ENCODE measurements around the gene F11.
"Not testable (repeated sequence)": the region's sequence is repeated elsewhere in the genome, so short reads cannot be mapped to it uniquely, and the experiment has no call there.

The F11 gene

DNA sequence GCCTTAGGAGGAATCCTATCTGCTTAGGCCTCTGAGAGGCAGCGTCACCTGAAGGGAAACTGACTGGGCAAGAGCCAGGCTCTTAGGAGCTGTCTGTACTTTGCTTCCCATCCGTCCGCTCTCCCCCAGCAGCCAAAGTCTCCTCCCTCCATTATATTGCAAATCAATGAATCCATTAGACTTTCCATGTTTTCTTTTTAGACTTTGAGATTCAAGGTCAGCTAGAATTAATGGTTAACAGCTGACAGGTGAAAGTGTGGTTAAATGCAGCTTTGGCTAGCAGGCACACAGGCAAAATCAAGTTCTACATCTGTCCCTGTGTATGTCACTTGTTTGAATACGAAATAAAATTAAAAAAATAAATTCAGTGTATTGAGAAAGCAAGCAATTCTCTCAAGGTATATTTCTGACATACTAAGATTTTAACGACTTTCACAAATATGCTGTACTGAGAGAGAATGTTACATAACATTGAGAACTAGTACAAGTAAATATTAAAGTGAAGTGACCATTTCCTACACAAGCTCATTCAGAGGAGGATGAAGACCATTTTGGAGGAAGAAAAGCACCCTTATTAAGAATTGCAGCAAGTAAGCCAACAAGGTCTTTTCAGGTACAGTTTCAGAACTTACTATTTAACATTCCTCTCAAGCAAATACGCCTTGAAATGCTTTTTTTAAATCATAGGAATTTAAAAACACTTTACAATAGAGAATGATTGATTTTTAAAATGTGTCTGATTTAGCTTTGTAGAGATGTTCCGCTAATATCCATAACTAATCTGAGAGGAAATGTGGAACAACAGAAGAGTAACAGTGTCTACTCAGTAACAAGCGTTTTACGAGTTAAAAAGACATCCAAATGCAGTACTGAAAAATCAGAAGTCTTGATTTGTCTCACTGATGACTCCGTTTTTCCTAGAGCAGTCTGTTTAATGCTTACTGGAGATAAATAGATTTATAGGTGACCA lies at the start of gene F11:
Gene F11, plus strand, starts transcription at position 507 of the 970 bp plus-strand sequence. CDS start 948 bp downstream, outside the sequence.
- in situ Hi-C loops (cut with HindIII; ENCODE audit: low sequenced_read_pairs), result no loop called here

GRCh38 chr4:186216465-186217024 lies 49.4 kb upstream of the F11 start:
- in situ Hi-C loops (cut with HindIII; ENCODE audit: low sequenced_read_pairs), result no loop called here

GRCh38 chr4:186217733-186218293 lies 48.2 kb upstream of the F11 start:
- in situ Hi-C loops (cut with HindIII; ENCODE audit: low sequenced_read_pairs), result no loop called here

GRCh38 chr4:186221624-186222023 lies 44.4 kb upstream of the F11 start:
- in situ Hi-C loops (cut with HindIII; ENCODE audit: low sequenced_read_pairs), result no loop called here

DNA sequence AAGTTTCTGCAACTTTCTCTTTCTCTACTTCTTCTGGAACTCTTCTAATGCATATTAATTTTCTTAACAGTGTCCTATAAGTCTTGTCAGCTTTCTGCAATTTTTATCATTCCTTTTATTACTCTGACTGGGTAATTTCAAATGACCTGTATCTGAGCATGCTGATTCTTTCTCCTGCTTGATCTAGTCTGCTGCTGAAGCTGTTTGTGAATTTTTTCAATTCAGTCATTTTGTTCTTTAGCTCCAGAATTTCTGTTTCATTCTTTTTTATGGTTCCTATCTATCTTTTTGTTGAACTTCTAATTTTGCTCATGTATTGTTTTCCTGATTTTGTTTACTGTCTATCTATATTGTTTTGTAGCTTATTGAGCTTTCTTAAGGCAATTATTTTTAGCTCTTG lies 40.1 kb upstream of the F11 start:
- in situ Hi-C loops (cut with HindIII; ENCODE audit: low sequenced_read_pairs), result no loop called here

GRCh38 chr4:186226521-186227189 lies 39.3 kb upstream of the F11 start:
- in situ Hi-C loops (cut with HindIII; ENCODE audit: low sequenced_read_pairs), result no loop called here

DNA sequence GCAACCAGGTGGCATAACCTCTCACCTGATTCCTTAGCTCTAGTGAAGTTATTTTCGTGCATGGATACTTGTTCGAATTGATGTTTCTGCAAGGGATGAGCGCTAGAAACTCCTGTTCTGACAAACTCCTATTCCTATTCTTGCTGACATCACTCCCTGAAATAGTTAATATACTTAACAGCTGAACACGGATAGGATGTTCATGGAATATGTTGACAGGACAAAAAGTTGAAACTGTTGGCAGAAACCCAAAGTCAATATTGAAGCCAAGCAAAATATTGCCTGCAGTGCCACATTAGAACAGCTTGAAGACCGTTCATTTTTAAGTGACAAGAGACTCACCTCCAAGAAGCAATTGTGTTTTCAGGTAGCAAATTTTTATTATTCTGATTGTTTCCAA lies 38.8 kb upstream of the F11 start, which contains the start of gene KLKB1:
Gene KLKB1, plus strand, starts transcription at position 287 of the 400 bp plus-strand sequence. CDS start 689 bp downstream, outside the sequence.
- in situ Hi-C loops (cut with HindIII; ENCODE audit: low sequenced_read_pairs), result no loop called here

DNA sequence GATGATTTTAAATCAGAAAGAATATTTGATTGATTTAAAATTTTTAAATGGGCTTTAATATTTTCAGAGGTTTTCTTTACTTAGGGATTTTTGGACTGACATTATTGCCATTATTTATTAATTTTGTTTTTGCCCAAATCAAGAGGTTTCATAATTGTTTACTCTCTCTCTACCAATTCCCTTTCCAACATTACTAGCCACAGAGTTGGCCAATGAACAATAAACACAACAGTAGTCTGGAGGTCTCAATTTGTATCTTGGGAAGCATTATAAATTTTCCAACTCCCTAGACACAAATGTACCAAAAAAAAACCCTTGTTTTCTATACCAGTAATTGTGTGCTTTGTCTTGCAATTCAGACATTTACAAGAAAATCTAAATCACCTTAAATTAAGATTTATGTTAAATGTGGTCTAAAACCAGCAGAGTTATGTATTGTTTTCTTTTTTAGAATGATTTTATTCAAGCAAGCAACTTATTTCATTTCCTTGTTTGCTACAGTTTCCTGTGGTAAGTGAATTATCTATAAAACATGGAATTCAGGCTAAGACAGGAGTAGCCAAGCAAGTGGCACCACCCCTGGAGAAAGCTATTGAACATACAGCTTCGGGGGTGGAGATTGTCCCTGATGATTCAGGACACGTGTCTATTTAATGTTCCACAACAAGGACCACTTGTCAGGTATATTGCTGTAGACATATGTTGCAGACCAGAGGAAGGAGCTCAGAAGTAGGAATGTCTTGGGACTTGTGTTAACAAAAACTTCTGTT lies 38.1 kb upstream of the F11 start:
- in situ Hi-C loops (cut with HindIII; ENCODE audit: low sequenced_read_pairs), result no loop called here

GRCh38 chr4:186228514-186228894 lies 37.5 kb upstream of the F11 start:
- in situ Hi-C loops (cut with HindIII; ENCODE audit: low sequenced_read_pairs), result no loop called here

- in situ Hi-C loops (cut with HindIII; ENCODE audit: low sequenced_read_pairs), result no loop called here
Measured at GRCh38 chr4:186234367-186234766, 31.6 kb upstream of the F11 start.

- in situ Hi-C loops (cut with HindIII; ENCODE audit: low sequenced_read_pairs), result no loop called here
Measured at GRCh38 chr4:186236126-186236525, 29.9 kb upstream of the F11 start.

GRCh38 chr4:186240452-186240847 lies 25.5 kb upstream of the F11 start:
- in situ Hi-C loops (cut with HindIII; ENCODE audit: low sequenced_read_pairs), result no loop called here

DNA sequence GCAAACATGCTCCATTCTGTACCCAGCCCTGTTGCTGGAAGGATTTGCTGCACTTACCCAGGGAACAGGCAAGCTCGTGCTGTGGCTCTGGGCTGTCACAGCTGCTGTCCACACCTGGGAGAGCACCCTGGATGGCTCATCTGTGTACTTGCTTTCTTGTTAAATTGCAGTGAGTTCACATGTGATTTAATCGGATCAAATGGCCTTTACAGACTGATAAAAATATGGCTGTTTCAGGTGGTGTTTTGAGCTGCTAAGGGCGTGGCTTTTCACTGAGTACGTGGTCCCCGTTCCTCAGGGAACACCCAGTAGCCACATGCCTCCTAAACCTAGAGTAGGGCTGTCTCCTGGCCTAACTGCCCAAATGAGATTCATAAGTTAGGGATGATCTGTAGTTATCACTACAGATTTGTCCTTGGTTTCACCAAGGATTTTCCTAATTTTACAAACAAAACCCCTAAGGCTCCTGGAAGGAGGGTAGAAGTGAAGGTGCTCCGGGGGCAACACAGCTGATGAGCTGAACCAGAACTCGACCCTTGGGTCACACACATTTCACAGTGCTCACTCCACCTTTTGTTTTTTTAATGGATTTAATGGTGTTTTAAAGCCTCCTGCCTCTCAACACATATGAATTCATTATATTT lies 25.0 kb upstream of the F11 start:
- in situ Hi-C loops (cut with HindIII; ENCODE audit: low sequenced_read_pairs), result no loop called here

DNA sequence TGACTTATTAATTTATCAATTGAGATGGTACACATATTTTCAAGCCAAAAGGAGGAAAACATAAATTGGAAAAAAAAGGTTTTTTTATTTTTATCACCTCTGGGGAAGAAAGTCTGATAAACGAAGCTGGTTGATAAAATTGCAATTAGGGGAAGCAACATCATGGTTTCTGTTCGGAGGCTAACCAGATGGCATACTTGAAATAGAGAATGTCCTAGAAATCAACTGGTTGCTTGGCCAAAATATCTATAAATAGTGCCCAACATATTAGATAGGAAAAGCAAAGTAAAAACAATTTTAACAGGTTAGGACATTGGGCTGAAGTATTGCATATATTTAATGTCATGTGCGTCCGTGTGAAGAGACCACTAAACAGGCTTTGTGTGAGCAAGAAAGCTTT lies 24.4 kb upstream of the F11 start:
- in situ Hi-C loops (cut with HindIII; ENCODE audit: low sequenced_read_pairs), result no loop called here

GRCh38 chr4:186242031-186242430 lies 24.0 kb upstream of the F11 start:
- in situ Hi-C loops (cut with HindIII; ENCODE audit: low sequenced_read_pairs), result not testable (repeated sequence)

DNA sequence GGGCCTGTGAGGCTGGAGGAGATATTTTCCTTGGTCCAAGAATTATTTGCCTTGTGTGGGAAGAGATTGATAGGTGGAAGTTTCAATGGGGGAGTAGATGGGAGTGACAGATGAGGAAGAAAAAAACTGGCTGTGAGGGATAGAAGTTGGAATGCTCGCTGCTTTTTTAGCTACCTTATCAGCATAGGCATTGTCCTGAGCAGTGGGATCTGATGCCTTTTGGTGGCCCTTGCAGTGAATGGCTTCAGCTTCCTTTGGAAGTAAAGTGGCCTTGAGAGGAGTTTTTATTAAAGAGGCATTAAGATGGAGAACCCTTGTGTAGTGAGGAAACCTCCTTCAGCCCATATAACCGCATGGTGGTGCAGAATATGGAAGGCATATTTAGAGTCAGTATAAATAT lies 22.7 kb upstream of the F11 start:
- in situ Hi-C loops (cut with HindIII; ENCODE audit: low sequenced_read_pairs), result no loop called here

DNA sequence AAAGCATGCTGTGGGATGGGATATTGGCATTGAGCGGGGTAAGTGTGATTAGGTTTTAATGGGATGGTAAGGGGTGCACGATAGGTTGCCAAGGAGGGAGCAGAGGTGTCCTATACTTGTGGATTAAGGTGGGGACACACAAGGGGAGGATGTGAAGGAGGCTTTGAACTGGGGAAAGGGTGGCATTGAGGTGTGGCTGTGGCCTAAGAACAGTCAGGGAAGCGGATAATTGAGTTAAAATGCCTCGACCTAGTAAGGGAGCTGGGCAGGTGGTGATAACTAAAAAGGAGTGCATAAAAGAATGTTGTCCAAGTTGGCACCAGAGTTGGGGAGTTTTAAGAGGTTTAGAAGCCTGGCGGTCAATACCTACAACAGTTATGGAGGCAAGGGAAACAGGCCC lies 21.2 kb upstream of the F11 start:
- in situ Hi-C loops (cut with HindIII; ENCODE audit: low sequenced_read_pairs), result no loop called here

- in situ Hi-C loops (cut with HindIII; ENCODE audit: low sequenced_read_pairs), result not testable (repeated sequence)
Measured at GRCh38 chr4:186247062-186247752, 18.8 kb upstream of the F11 start.

DNA sequence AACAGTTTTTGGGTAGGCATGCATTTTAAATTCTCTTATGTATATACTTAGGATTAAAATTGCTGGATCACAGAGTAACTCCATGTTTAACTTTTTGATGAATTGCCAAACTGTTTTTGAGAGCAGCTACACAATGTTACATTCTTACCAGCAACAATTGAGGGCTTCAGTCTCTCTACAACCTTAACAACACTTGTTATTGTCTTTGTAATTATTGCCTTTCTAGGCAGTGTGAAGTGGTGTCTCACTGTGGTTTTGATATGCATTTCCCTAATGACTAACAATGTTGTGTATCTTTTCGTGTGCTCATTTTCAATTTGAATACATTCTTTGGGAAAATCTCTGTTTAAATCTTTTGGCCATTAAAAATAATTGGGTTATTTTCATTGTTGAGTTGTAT lies 17.3 kb upstream of the F11 start:
- in situ Hi-C loops (cut with HindIII; ENCODE audit: low sequenced_read_pairs), result no loop called here

All from endothelial cell of hepatic sinusoid (primary cell).